Uterus (tissue), 4 donors: Measurements from ENCODE around the gene ZNF48. TPM values are rescaled to one million over a fixed set of nuclear protein-coding genes. Genes with fewer than 3 reads are reported as not detected.
A peak's percentile ranks its signal among the peaks of the same experiment; 100 is the strongest.

Source experiments
- DNase-seq, 2 donors: peaks; one replicate each; pipeline ENCODE4 v3.0.0-alpha.2; 2019 to 2020
- H3K27ac ChIP-seq, 2 donors: fragments of 200-600 bp; sonication (generic); 1 replicate in 1 of 2; 2 replicates in 1 of 2; pipeline ENCODE4 v1.5.1; 2016 to 2018
- H3K27me3 ChIP-seq, 2 donors: fragments of 200-600 bp; sonication (generic); one replicate each; pipeline ENCODE4 v1.5.1; 2018 to 2019; ENCODE audit warnings: control low read depth in 1 of 2
- H3K36me3 ChIP-seq, 2 donors: fragments of 200-600 bp; sonication (generic); one replicate each; pipeline ENCODE4 v1.5.1; 2019; ENCODE audit warnings: control low read depth in 1 of 2
- H3K4me1 ChIP-seq, 2 donors: fragments of 200-600 bp; sonication (generic); one replicate each; pipeline ENCODE4 v1.5.1; 2018 to 2019; ENCODE audit warnings: control low read depth in 1 of 2
- H3K4me3 ChIP-seq, 2 donors: fragments of 200-600 bp; sonication (generic); 1 replicate in 1 of 2; 2 replicates in 1 of 2; pipeline ENCODE4 v1.5.1; 2018 to 2019; ENCODE audit warnings: mild to moderate bottlenecking in 1 of 2
- H3K9me3 ChIP-seq, 2 donors: fragments of 200-600 bp; sonication (generic); one replicate each; pipeline ENCODE4 v1.5.1; 2019; ENCODE audit warnings: control low read depth in 1 of 2
- POLR2A ChIP-seq, 2 donors: fragments of 450-650 bp; IDR thresholded peaks; one replicate each; pipeline ENCODE4 v1.6.1; 2016; ENCODE audit warnings: antibody characterized with exemption in 2 of 2, mild to moderate bottlenecking in 1 of 2, moderate library complexity in 1 of 2
- intact Hi-C: fragments of 100-400 bp; cut with DNase I; formaldehyde crosslinking; loops from one replicate; pipeline ENCODE4 v1.15.1; 2023; ENCODE audit warnings: low total_unique reads
- total RNA-seq, 4 donors: library from RNA; depleted of rRNA in 3 of 4; stranded (reverse); fragments of >200 nt in 3 of 4; gene quantifications; one replicate each; pipeline versions ENCODE4 v1.1.0 to v1.2.4, GENCODE V29; 2014 to 2023
- TF ChIP-seq, protein P1 (sequence below), 4 experiments: fragments of 200-600 bp in 2 of 4; fragments of 450-650 bp in 2 of 4; sonication (generic) in 2 of 4; IDR thresholded peaks; one replicate each; pipeline ENCODE4 v1.5.1; 2016 to 2019; ENCODE audit warnings: antibody characterized with exemption in 4 of 4, mild to moderate bottlenecking in 2 of 4, moderate library complexity in 1 of 4
- donor health status: DM: yes; HTN: yes; CAD: no.

The ZNF48 gene
- total RNA-seq, result 10 to 100 TPM in 3 of 4 donors, 1 to 10 TPM in 1; 2.6 to 21.0 (median 12.7) TPM

DNA sequence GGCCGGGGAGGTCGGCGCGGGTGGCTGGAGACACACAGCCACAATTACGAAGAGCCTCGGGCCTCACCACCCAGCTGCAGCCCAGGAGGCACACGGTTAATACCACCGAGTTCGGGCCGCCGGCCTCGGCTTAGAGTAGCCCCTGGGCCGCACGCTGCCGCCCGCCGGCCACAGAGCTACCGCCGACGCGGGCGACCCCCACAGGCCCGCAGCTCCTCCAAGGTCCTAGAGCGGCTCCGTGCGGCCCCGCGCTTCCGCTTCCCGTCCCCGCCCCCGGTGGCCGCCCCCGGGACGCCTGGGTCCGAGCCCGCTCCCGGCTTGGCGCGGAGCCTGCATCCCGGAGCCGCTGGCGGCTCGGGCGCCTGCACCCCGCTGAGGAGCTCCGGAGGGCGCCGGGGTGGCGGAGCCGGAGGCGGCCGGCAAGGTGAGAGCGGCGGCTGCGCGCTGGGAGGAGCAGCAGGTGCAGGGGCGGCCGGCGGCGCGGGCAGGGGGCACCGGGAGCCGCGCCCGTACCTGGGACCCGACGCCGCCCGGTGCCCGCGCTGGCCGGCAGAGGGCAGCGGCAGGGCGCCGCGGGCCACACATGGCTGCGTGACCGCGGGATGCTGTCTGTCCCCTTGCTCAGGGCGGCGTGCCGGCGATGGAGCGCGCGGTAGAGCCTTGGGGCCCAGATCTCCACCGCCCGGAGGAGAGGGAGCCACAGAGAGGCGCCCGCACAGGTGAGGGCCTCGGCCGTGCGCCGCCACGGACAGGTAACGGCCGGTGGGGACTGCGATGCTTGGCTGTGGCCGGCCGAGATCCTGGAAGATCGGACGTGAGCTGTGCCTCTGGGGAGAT is at the start of gene ZNF48:
Gene ZNF48, plus strand, starts transcription at position 266 of the 837 bp plus-strand sequence. Its CDS starts 375 bp downstream, at position 641.
- no peaks in the 10 kb centered on the region for H3K27me3 ChIP-seq
- no peaks in the 10 kb centered on the region for H3K36me3 ChIP-seq
- H3K27ac ChIP-seq, result peak within 1 kb of the TSS; percentile 61 to 70
- H3K9me3 ChIP-seq, result no peaks in the 10 kb centered on the region
- TF ChIP-seq POLR2A (IDR thresholded peaks at IDR 0.05), result peak; percentile 53 to 54
- TF ChIP-seq, protein P1, sequence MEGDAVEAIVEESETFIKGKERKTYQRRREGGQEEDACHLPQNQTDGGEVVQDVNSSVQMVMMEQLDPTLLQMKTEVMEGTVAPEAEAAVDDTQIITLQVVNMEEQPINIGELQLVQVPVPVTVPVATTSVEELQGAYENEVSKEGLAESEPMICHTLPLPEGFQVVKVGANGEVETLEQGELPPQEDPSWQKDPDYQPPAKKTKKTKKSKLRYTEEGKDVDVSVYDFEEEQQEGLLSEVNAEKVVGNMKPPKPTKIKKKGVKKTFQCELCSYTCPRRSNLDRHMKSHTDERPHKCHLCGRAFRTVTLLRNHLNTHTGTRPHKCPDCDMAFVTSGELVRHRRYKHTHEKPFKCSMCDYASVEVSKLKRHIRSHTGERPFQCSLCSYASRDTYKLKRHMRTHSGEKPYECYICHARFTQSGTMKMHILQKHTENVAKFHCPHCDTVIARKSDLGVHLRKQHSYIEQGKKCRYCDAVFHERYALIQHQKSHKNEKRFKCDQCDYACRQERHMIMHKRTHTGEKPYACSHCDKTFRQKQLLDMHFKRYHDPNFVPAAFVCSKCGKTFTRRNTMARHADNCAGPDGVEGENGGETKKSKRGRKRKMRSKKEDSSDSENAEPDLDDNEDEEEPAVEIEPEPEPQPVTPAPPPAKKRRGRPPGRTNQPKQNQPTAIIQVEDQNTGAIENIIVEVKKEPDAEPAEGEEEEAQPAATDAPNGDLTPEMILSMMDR (IDR thresholded peaks at IDR 0.05), result peak in 3 of 4 experiments; percentile 42 to 54 (median 50)
- intact Hi-C loops, result no loop called here
- H3K4me1 ChIP-seq, result peaks cover 0 to 9% of the 10 kb centered on the region in 2 donors
- DNase-seq, result peak; percentile 82 to 86
- peak within 1 kb of the TSS; percentile 60 to 62 for H3K4me3 ChIP-seq

DNA sequence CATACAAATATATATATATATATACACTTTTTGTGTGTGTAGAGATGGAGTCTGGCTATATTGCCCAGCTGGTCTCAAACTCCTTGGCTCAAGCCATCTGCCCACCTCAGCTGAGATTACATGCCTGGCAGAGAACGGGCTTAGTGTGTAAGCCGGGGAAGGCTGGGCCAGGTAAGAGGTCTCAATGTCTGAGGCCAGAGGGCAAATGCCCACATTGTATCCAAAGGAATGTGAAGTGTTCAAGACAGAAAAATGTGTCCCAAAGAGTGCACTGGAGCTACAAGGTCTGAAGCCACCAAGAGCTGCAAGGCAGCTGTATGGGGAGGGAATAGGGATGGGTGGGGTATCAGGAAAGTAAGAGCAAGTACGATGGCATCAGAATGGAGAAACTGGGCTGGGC is 48.9 kb upstream of the ZNF48 start:
- Histone ChIP-seq H3K36me3 (no peaks in the 10 kb centered on the region), H3K27ac (no peak overlapping the region), H3K27me3 (no peaks in the 10 kb centered on the region), H3K4me3 (no peak overlapping the region), H3K4me1 (no peaks in the 10 kb centered on the region), H3K9me3 (no peaks in the 10 kb centered on the region)
- DNase-seq, result no peak
- intact Hi-C loops, result no loop called here
- no peak for TF ChIP-seq POLR2A (IDR thresholded peaks at IDR 0.05)
- TF ChIP-seq, protein P1 (IDR thresholded peaks at IDR 0.05), result no peak

DNA sequence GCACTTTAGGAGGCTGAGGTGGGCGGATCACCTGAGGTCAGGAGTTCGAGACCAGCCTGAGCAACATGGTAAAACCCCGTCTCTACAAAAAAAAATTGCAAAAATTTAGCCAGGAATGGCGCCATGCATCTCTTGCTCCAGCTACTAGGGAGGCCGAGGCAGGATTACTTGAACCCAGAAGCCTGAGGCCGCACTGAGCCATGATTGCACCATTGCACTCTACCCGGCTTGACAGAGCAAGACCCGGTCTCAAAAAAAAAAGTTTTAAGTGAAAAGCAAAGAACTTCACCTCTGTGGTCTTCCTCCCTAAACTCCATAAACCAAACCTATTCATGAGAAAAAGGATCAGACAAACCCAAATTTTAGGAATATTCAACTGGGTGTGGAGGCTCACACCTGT is 47.1 kb upstream of the ZNF48 start:
- no peak for DNase-seq
- Histone ChIP-seq H3K27me3 (no peaks in the 10 kb centered on the region), H3K27ac (no peak overlapping the region), H3K4me1 (peaks cover 8 to 12% of the 10 kb centered on the region in 2 donors), H3K4me3 (no peak overlapping the region), H3K9me3 (no peaks in the 10 kb centered on the region), H3K36me3 (no peaks in the 10 kb centered on the region)
- TF ChIP-seq, protein P1 (IDR thresholded peaks at IDR 0.05), result no peak
- TF ChIP-seq POLR2A (IDR thresholded peaks at IDR 0.05), result no peak
- intact Hi-C loops, result no loop called here

DNA sequence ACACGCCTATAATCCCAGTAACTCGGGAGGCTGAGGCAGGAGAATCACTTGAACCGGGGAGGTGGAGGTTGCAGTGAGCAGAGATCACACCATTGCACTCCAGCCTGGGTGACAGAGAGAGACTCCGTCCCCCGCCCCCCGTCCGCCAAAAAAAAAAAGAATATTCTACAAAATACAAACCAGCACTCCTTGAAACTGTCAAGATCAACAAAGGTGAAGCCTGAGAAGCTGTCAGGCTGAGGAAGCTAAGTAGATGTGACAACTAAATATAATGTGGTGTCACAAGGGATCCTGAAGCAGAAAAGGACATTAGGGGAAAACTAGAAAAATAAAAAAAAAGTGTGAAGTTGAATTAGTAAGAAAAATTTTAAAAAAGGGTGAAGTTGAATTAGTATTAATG is 46.3 kb upstream of the ZNF48 start:
- TF ChIP-seq POLR2A (IDR thresholded peaks at IDR 0.05), result no peak
- TF ChIP-seq, protein P1 (IDR thresholded peaks at IDR 0.05), result no peak
- intact Hi-C loops, result no loop called here
- H3K4me3 ChIP-seq, result no peak overlapping the region
- no peaks in the 10 kb centered on the region for H3K27me3 ChIP-seq
- peaks cover 8 to 13% of the 10 kb centered on the region in 2 donors for H3K4me1 ChIP-seq
- H3K27ac ChIP-seq, result no peak overlapping the region
- H3K36me3 ChIP-seq, result no peaks in the 10 kb centered on the region
- no peaks in the 10 kb centered on the region for H3K9me3 ChIP-seq
- no peak for DNase-seq

DNA sequence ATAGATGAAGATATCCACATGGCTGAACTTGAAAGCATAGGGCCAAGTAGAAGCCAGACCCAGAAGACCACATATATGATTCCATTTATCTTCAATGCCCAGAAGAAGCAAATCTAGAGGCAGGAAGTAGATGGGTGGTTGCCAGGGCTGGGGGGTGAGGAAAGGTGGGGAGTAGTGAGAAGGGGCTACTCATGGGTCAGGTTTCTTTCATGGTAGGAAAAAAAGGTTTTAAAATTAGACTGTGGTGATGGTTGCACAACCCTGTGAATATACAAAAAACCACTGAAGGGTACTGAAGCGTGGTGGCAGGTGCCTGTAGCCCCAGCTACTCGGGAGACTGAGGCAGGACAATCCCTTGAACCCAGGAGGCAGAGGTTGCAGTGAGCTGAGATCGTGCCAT is 45.5 kb upstream of the ZNF48 start:
- H3K27me3 ChIP-seq, result no peaks in the 10 kb centered on the region
- H3K36me3 ChIP-seq, result no peaks in the 10 kb centered on the region
- DNase-seq, result no peak
- no peak overlapping the region for H3K4me3 ChIP-seq
- H3K9me3 ChIP-seq, result no peaks in the 10 kb centered on the region
- peaks cover 13 to 18% of the 10 kb centered on the region in 2 donors for H3K4me1 ChIP-seq
- no peak overlapping the region for H3K27ac ChIP-seq
- intact Hi-C loops, result no loop called here
- TF ChIP-seq, protein P1 (IDR thresholded peaks at IDR 0.05), result no peak
- TF ChIP-seq POLR2A (IDR thresholded peaks at IDR 0.05), result no peak
